Ishikawa (cell line): ENCODE results near the gene TRMT61B.

Experiments
- CEBPB ChIP-seq: IDR thresholded peaks from 2 replicates; pipeline ENCODE4 v1.6.1; 2012
- CREB1 ChIP-seq: IDR thresholded peaks from 2 replicates; pipeline ENCODE4 v1.6.1; 2012; ENCODE audit warnings: low read depth
- EGR1 ChIP-seq: IDR thresholded peaks from 2 replicates; pipeline ENCODE4 v1.6.1; 2012
- EP300 ChIP-seq: IDR thresholded peaks from 2 replicates; pipeline ENCODE4 v1.6.1; 2012; ENCODE audit warnings: borderline replicate concordance
- FOXM1 ChIP-seq: IDR thresholded peaks from 2 replicates; pipeline ENCODE4 v1.6.1; 2012; ENCODE audit warnings: low read depth, borderline replicate concordance
- MAX ChIP-seq: IDR thresholded peaks from 2 replicates; pipeline ENCODE4 v1.6.1; 2012
- NFIC ChIP-seq: IDR thresholded peaks from 2 replicates; pipeline ENCODE4 v1.6.1; 2012
- RAD21 ChIP-seq: IDR thresholded peaks from 2 replicates; pipeline ENCODE4 v1.6.1; 2012; ENCODE audit warnings: low read depth
- TAF1 ChIP-seq: IDR thresholded peaks from 2 replicates; pipeline ENCODE4 v1.6.1; 2012; ENCODE audit warnings: low read depth, mild to moderate bottlenecking
- TCF12 ChIP-seq: IDR thresholded peaks from 2 replicates; pipeline ENCODE4 v1.6.1; 2012; ENCODE audit warnings: low read depth
- TEAD4 ChIP-seq: IDR thresholded peaks from 2 replicates; pipeline ENCODE4 v1.6.1; 2012
- YY1 ChIP-seq: IDR thresholded peaks from 2 replicates; pipeline ENCODE4 v1.6.1; 2012; ENCODE audit warnings: low read depth
- ZBTB7A ChIP-seq: IDR thresholded peaks from 2 replicates; pipeline ENCODE4 v1.6.1; 2012; ENCODE audit warnings: low read depth
- TF ChIP-seq, protein P1 (sequence below): IDR thresholded peaks from 2 replicates; pipeline ENCODE4 v1.6.1; 2012
- TF ChIP-seq, protein P2 (sequence below): IDR thresholded peaks from 2 replicates; pipeline ENCODE4 v1.6.1; 2012; ENCODE audit warnings: low read depth, mild to moderate bottlenecking

TRMT61B gene

GRCh38 chr2:28835781-28836180, 34.3 kb downstream of the TRMT61B start:
- TF ChIP-seq EGR1 (no peak), TCF12 (no peak), MAX (no peak), RAD21 (no peak), CEBPB (no peak), FOXM1 (no peak)
- TF ChIP-seq, protein P1, sequence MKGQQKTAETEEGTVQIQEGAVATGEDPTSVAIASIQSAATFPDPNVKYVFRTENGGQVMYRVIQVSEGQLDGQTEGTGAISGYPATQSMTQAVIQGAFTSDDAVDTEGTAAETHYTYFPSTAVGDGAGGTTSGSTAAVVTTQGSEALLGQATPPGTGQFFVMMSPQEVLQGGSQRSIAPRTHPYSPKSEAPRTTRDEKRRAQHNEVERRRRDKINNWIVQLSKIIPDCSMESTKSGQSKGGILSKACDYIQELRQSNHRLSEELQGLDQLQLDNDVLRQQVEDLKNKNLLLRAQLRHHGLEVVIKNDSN: no peak
- TF ChIP-seq, protein P2, sequence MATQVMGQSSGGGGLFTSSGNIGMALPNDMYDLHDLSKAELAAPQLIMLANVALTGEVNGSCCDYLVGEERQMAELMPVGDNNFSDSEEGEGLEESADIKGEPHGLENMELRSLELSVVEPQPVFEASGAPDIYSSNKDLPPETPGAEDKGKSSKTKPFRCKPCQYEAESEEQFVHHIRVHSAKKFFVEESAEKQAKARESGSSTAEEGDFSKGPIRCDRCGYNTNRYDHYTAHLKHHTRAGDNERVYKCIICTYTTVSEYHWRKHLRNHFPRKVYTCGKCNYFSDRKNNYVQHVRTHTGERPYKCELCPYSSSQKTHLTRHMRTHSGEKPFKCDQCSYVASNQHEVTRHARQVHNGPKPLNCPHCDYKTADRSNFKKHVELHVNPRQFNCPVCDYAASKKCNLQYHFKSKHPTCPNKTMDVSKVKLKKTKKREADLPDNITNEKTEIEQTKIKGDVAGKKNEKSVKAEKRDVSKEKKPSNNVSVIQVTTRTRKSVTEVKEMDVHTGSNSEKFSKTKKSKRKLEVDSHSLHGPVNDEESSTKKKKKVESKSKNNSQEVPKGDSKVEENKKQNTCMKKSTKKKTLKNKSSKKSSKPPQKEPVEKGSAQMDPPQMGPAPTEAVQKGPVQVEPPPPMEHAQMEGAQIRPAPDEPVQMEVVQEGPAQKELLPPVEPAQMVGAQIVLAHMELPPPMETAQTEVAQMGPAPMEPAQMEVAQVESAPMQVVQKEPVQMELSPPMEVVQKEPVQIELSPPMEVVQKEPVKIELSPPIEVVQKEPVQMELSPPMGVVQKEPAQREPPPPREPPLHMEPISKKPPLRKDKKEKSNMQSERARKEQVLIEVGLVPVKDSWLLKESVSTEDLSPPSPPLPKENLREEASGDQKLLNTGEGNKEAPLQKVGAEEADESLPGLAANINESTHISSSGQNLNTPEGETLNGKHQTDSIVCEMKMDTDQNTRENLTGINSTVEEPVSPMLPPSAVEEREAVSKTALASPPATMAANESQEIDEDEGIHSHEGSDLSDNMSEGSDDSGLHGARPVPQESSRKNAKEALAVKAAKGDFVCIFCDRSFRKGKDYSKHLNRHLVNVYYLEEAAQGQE: no peak

GRCh38 chr2:28833740-28834470, 36.2 kb downstream of the TRMT61B start:
- TF ChIP-seq, protein P1: no peak
- TF ChIP-seq NFIC (no peak), MAX (no peak), EP300 (no peak), RAD21 (no peak), FOXM1 (no peak), TAF1 (no peak), YY1 (no peak), ZBTB7A (no peak), CEBPB (no peak), CREB1 (no peak), EGR1 (no peak), TCF12 (no peak), TEAD4 (no peak)
- TF ChIP-seq, protein P2: no peak

- TF ChIP-seq TAF1 (no peak), RAD21 (no peak), TEAD4 (no peak), CREB1 (no peak), CEBPB (no peak), MAX (no peak), ZBTB7A (no peak), YY1 (no peak), TCF12 (no peak), EP300 (no peak), EGR1 (no peak), FOXM1 (no peak)
- TF ChIP-seq, protein P2: no peak
Measured at GRCh38 chr2:28828382-28828781, 41.7 kb downstream of the TRMT61B start.

DNA sequence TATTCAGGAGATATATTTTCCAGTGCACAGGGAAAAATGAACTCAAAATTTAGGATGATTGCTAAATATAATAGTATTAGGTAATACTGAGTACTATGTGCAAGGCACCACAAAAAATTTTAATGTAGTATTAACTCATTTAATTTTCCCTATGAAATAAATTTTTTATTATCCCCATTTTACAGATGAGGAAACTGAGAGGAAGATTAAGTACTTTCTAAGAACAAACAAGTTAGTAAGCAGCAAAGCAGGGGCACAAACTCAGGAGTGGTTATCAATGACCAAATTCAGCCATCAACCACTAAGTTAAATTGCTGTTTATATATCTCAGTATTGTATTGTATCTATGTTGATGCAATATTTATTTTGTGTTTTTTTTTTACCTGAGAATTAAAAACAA, 45.2 kb downstream of the TRMT61B start:
- TF ChIP-seq CREB1 (no peak), TEAD4 (no peak), YY1 (no peak)
- TF ChIP-seq, protein P1: no peak
